ENCODE results near the gene GFOD1. TPM values are rescaled to one million over a fixed set of nuclear protein-coding genes. Genes with fewer than 3 reads are reported as not detected.

The GFOD1 gene
- total and polyA plus RNA-seq, 2 experiments from 2014 or later, result 16.2 to 30.5 TPM

- H3K4me3 ChIP-seq, result no peak overlapping the region
- H3K36me3 ChIP-seq, result no peaks in the 10 kb centered on the region
- H3K27me3 ChIP-seq, result no peaks in the 10 kb centered on the region
- DNase-seq (ENCODE audit: low read depth in 1 of 2, low spot score in 1 of 2), result no peak
- H3K9me3 ChIP-seq (ENCODE audit: low read depth), result no peaks in the 10 kb centered on the region
- TF ChIP-seq CTCF (IDR thresholded peaks at IDR 0.05; ENCODE audit: low read depth, low read length), result no peak
- H3K4me1 ChIP-seq (ENCODE audit: low read depth), result peaks cover 45% of the 10 kb centered on the region
- H3K27ac ChIP-seq, result no peak overlapping the region
Measured at GRCh38 chr6:13368079-13368730, 119.2 kb downstream of the GFOD1 start.

GRCh38 chr6:13367396-13367795 lies 120.0 kb downstream of the GFOD1 start:
- H3K27ac ChIP-seq, result peak overlapping the region; percentile 48
- H3K4me1 ChIP-seq (ENCODE audit: low read depth), result peaks cover 43% of the 10 kb centered on the region
- no peaks in the 10 kb centered on the region for H3K9me3 ChIP-seq (ENCODE audit: low read depth)
- H3K36me3 ChIP-seq, result no peaks in the 10 kb centered on the region
- no peaks in the 10 kb centered on the region for H3K27me3 ChIP-seq
- TF ChIP-seq CTCF (IDR thresholded peaks at IDR 0.05; ENCODE audit: low read depth, low read length), result no peak
- DNase-seq (ENCODE audit: low read depth in 1 of 2, low spot score in 1 of 2), result no peak
- no peak overlapping the region for H3K4me3 ChIP-seq

- Histone ChIP-seq H3K27ac (no peak overlapping the region), H3K9me3 (ENCODE audit: low read depth) (no peaks in the 10 kb centered on the region), H3K4me3 (no peak overlapping the region), H3K4me1 (ENCODE audit: low read depth) (peaks cover 48% of the 10 kb centered on the region), H3K36me3 (no peaks in the 10 kb centered on the region), H3K27me3 (no peaks in the 10 kb centered on the region)
- no peak for TF ChIP-seq CTCF (IDR thresholded peaks at IDR 0.05; ENCODE audit: low read depth, low read length)
- DNase-seq (ENCODE audit: low read depth in 1 of 2, low spot score in 1 of 2), result no peak
Measured at GRCh38 chr6:13365320-13365719, 122.1 kb downstream of the GFOD1 start.

- no peak overlapping the region for H3K4me3 ChIP-seq
- H3K4me1 ChIP-seq (ENCODE audit: low read depth), result peaks cover 53% of the 10 kb centered on the region
- TF ChIP-seq CTCF (IDR thresholded peaks at IDR 0.05; ENCODE audit: low read depth, low read length), result no peak
- no peaks in the 10 kb centered on the region for H3K27me3 ChIP-seq
- H3K36me3 ChIP-seq, result no peaks in the 10 kb centered on the region
- H3K27ac ChIP-seq, result no peak overlapping the region
- no peaks in the 10 kb centered on the region for H3K9me3 ChIP-seq (ENCODE audit: low read depth)
- no peak for DNase-seq (ENCODE audit: low read depth in 1 of 2, low spot score in 1 of 2)
Measured at GRCh38 chr6:13364842-13365241, 122.6 kb downstream of the GFOD1 start.

GRCh38 chr6:13362412-13362811 lies 125.0 kb downstream of the GFOD1 start:
- peak; percentile 48 to 89 for DNase-seq (ENCODE audit: low read depth in 1 of 2, low spot score in 1 of 2)
- Histone ChIP-seq H3K27ac (peak overlapping the region; percentile 60), H3K27me3 (no peaks in the 10 kb centered on the region), H3K36me3 (no peaks in the 10 kb centered on the region), H3K4me3 (no peak overlapping the region), H3K9me3 (ENCODE audit: low read depth) (no peaks in the 10 kb centered on the region), H3K4me1 (ENCODE audit: low read depth) (peaks cover 44% of the 10 kb centered on the region)
- TF ChIP-seq CTCF (IDR thresholded peaks at IDR 0.05; ENCODE audit: low read depth, low read length), result no peak
